ENCODE results near the gene PLXNA2. TPM values are rescaled to one million over a fixed set of nuclear protein-coding genes. Genes with fewer than 3 reads are reported as not detected.

PLXNA2 gene
- total and polyA plus RNA-seq, 2 donors (not counting 3 experiments of a cell fraction or from before 2014, with no cell fraction given): 42.6 to 229 TPM

GRCh38 chr1:208291923-208292711 is 47.9 kb upstream of the PLXNA2 start:
- Histone ChIP-seq H2AFZ (ENCODE audit: low read depth, low read length) (no peak overlapping the region), H3K4me1 (ENCODE audit: control insufficient read depth, extremely low read depth, insufficient read depth, low read length) (no peaks in the 10 kb centered on the region), H3K9me3 (replicated peaks; ENCODE audit: control insufficient read depth, insufficient read depth, low read length) (no peaks in the 10 kb centered on the region), H3K4me3 (replicated peaks in 1 of 3; ENCODE audit: insufficient read depth in 1 of 3, low read depth in 1 of 3, low read length in 3 of 3) (no peak overlapping the region), H3K9me1 (replicated peaks; ENCODE audit: control insufficient read depth, extremely low read depth, insufficient read depth, low read length) (no peaks in the 10 kb centered on the region), H3K27me3 (ENCODE audit: control insufficient read depth in 2 of 2, insufficient read depth in 2 of 2, low read length in 2 of 2) (peaks cover 7 to 28% of the 10 kb centered on the region in 2 experiments), H3K79me2 (ENCODE audit: control insufficient read depth, insufficient read depth, low read length) (no peaks in the 10 kb centered on the region), H4K20me1 (replicated peaks; ENCODE audit: control insufficient read depth, extremely low read depth, insufficient read depth, low read length) (no peaks in the 10 kb centered on the region), H3K4me2 (ENCODE audit: insufficient read depth, low read length) (no peak overlapping the region), H3K9ac (replicated peaks; ENCODE audit: extremely low read depth, insufficient read depth, low read length) (no peak overlapping the region), H3K36me3 (ENCODE audit: control insufficient read depth in 2 of 2, extremely low read depth in 1 of 2, insufficient read depth in 2 of 2, low read length in 2 of 2) (no peaks in the 10 kb centered on the region), H3K27ac (ENCODE audit: insufficient read depth, low read depth, low read length) (no peak overlapping the region)
- ChIA-PET POLR2A (no interaction called here), CTCF (no interaction called here)
- dilution Hi-C loops (cut with MboI; ENCODE audit: extremely low pct_ligation_motif_present, low sequenced_read_pairs) (no loop called here), intact Hi-C loops (cut with micrococcal nuclease) (no loop called here)
- TF ChIP-seq EZH2 (IDR thresholded peaks at IDR 0.05; ENCODE audit: borderline replicate concordance, low read depth, low read length, severe bottlenecking): no peak
- TF ChIP-seq CTCF (IDR thresholded peaks at IDR 0.05; ENCODE audit: extremely low read depth in 1 of 2, insufficient read depth in 1 of 2, low read depth in 1 of 2, low read length in 2 of 2): no peak
- TF ChIP-seq POLR2A (IDR thresholded peaks at IDR 0.05; ENCODE audit: low read depth, low read length): no peak
- TF ChIP-seq MAX (IDR thresholded peaks at IDR 0.05; ENCODE audit: insufficient read depth, insufficient read length): no peak
- no peak for TF ChIP-seq JUN (IDR thresholded peaks at IDR 0.05; ENCODE audit: borderline replicate concordance, insufficient read depth, insufficient read length, low read depth)
- no peak for TF ChIP-seq MYC (IDR thresholded peaks at IDR 0.05; ENCODE audit: low read depth, low read length)
- no peak for TF ChIP-seq GATA2 (IDR thresholded peaks at IDR 0.05; ENCODE audit: insufficient read depth, insufficient read length, low read depth, low read length)
- no peak for TF ChIP-seq FOS (IDR thresholded peaks at IDR 0.05; ENCODE audit: borderline replicate concordance, insufficient read depth, low read length)
- no peak for TF ChIP-seq POLR2AphosphoS5 (IDR thresholded peaks at IDR 0.05; ENCODE audit: insufficient read depth, low read depth, low read length)
- BruUV-seq (replicated peaks): no TSS peak
- FAIRE-seq (no peak), DNase-seq (ENCODE audit: low read depth, low spot score) (no peak)
